Right atrium auricular region (tissue), 2 donors: ENCODE results near the gene SMURF2. TPM values are rescaled to one million over a fixed set of nuclear protein-coding genes. Genes with fewer than 3 reads are reported as not detected.

Experiments
- DNase-seq: peaks from one replicate; pipeline ENCODE4 v3.0.0-alpha.2; 2019; ENCODE audit warnings: low spot score
- H3K27ac ChIP-seq, 2 donors: fragments of 200-600 bp; sonication (generic); 1 replicate in 1 of 2; 2 replicates in 1 of 2; pipeline ENCODE4 v1.5.1; 2016 to 2019
- H3K27me3 ChIP-seq, 2 donors: fragments of 200-600 bp; sonication (generic); one replicate each; pipeline versions ENCODE4 v1.5.1 to v1.6.0; 2017 to 2019
- H3K36me3 ChIP-seq: fragments of 200-600 bp; sonication (generic); one replicate; pipeline ENCODE4 v1.5.1; 2016
- H3K4me1 ChIP-seq, 2 donors: fragments of 200-600 bp; sonication (generic); one replicate each; pipeline versions ENCODE4 v1.5.1 to v1.6.0; 2017 to 2019
- H3K4me3 ChIP-seq, 2 donors: fragments of 200-600 bp; sonication (generic); 1 replicate in 1 of 2; 2 replicates in 1 of 2; pipeline ENCODE4 v1.5.1; 2017 to 2019; ENCODE audit warnings: mild to moderate bottlenecking in 1 of 2, moderate library complexity in 1 of 2
- H3K9me3 ChIP-seq, 2 donors: fragments of 200-600 bp; sonication (generic); one replicate each; pipeline ENCODE4 v1.5.1; 2019
- CTCF ChIP-seq, 2 donors: fragments of 200-600 bp; sonication (generic); IDR thresholded peaks; one replicate each; pipeline ENCODE4 v1.5.1; 2019; ENCODE audit warnings: antibody characterized with exemption in 2 of 2
- total RNA-seq, 2 donors: library from RNA; depleted of rRNA; stranded (reverse); fragments of >200 nt; gene quantifications; one replicate each; pipeline ENCODE4 v1.1.0, GENCODE V29; 2016

Gene SMURF2
- total RNA-seq, 2 donors from 2014 or later, result 12.6 to 15.3 TPM

DNA sequence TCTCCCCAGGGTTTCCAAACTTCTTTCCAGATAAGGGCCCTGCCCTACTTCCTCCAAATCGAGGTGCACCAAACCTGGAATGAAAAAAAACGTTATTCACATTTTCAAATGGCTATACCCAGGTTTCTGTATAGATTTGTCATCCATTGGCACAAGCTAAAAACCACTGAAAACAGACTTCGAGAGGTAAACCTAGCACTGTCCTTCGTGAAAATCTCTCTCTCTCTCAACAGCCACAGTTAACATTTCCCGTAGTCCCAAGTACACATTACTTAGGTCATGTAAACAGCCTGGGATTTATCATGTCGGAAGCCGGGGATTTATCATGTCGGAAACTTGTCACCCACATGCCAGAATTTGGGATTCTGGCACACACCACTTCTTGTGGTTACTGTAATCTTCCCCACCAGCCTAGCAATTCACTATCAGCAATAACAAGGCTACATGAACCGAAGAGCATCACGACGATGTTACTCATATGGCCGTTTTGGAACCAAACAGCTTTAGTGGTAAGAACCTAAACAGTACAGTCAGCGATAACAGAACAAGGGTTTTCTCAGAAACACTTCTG lies 157.3 kb downstream of the SMURF2 start:
- H3K9me3 ChIP-seq, result no peaks in the 10 kb centered on the region
- H3K36me3 ChIP-seq, result peaks cover 68% of the 10 kb centered on the region
- peak overlapping the region; percentile 93 to 100 for H3K4me3 ChIP-seq
- H3K27me3 ChIP-seq, result no peaks in the 10 kb centered on the region
- no peak for TF ChIP-seq CTCF (IDR thresholded peaks at IDR 0.05)
- peaks cover 0 to 54% of the 10 kb centered on the region in 2 donors for H3K4me1 ChIP-seq
- peak overlapping the region; percentile 98 to 100 for H3K27ac ChIP-seq
- no peak for DNase-seq

- H3K36me3 ChIP-seq, result peaks cover 68% of the 10 kb centered on the region
- no peak for DNase-seq
- H3K27me3 ChIP-seq, result no peaks in the 10 kb centered on the region
- no peak for TF ChIP-seq CTCF (IDR thresholded peaks at IDR 0.05)
- peak overlapping the region; percentile 93 to 100 for H3K4me3 ChIP-seq
- H3K9me3 ChIP-seq, result no peaks in the 10 kb centered on the region
- peaks cover 0 to 57% of the 10 kb centered on the region in 2 donors for H3K4me1 ChIP-seq
- peak overlapping the region; percentile 98 to 100 for H3K27ac ChIP-seq
Measured at GRCh38 chr17:64503821-64504768, 158.0 kb downstream of the SMURF2 start.

- Histone ChIP-seq H3K27ac (no peak overlapping the region), H3K27me3 (no peaks in the 10 kb centered on the region), H3K9me3 (no peaks in the 10 kb centered on the region), H3K4me1 (peaks cover 0 to 55% of the 10 kb centered on the region in 2 donors), H3K36me3 (peaks cover 73% of the 10 kb centered on the region), H3K4me3 (no peak overlapping the region)
- DNase-seq, result no peak
- no peak for TF ChIP-seq CTCF (IDR thresholded peaks at IDR 0.05)
Measured at GRCh38 chr17:64503341-64503740, 158.8 kb downstream of the SMURF2 start.

GRCh38 chr17:64502809-64503208 lies 159.3 kb downstream of the SMURF2 start:
- Histone ChIP-seq H3K4me1 (peaks cover 0 to 52% of the 10 kb centered on the region in 2 donors), H3K9me3 (no peaks in the 10 kb centered on the region), H3K36me3 (peaks cover 78% of the 10 kb centered on the region), H3K27ac (no peak overlapping the region), H3K27me3 (no peaks in the 10 kb centered on the region), H3K4me3 (no peak overlapping the region)
- no peak for TF ChIP-seq CTCF (IDR thresholded peaks at IDR 0.05)
- no peak for DNase-seq

GRCh38 chr17:64502021-64502420 lies 160.1 kb downstream of the SMURF2 start:
- H3K27me3 ChIP-seq, result no peaks in the 10 kb centered on the region
- no peak overlapping the region for H3K27ac ChIP-seq
- TF ChIP-seq CTCF (IDR thresholded peaks at IDR 0.05), result no peak
- H3K9me3 ChIP-seq, result no peaks in the 10 kb centered on the region
- H3K36me3 ChIP-seq, result peaks cover 82% of the 10 kb centered on the region
- no peak for DNase-seq
- peaks cover 0 to 56% of the 10 kb centered on the region in 2 donors for H3K4me1 ChIP-seq
- no peak overlapping the region for H3K4me3 ChIP-seq
